Psoas muscle (tissue), 8 donors: Measurements from ENCODE around the gene TMUB1. TPM values are rescaled to one million over a fixed set of nuclear protein-coding genes. Genes with fewer than 3 reads are reported as not detected.

Experiments used
- ATAC-seq, 4 donors: fragments of 200-7000 bp; cut with Tn5 transposase; one replicate each; pipeline ENCODE4 v1.9.1; 2020; ENCODE audit warnings: moderate library complexity in 3 of 4, mild to moderate bottlenecking in 2 of 4
- DNase-seq, 2 donors: peaks; one replicate each; pipeline ENCODE4 v3.0.0-alpha.2; 2020
- H3K27ac ChIP-seq: fragments of 200-600 bp; one replicate; pipeline ENCODE4 v1.8.0; 2022
- H3K27me3 ChIP-seq, 3 donors: fragments of 200-600 bp in 1 of 3; one replicate each; pipeline versions ENCODE4 v1.6.1 to v1.8.0; 2013 to 2022; ENCODE audit warnings: low read length in 2 of 3, mild to moderate bottlenecking in 2 of 3, moderate library complexity in 1 of 3; ENCODE audit not compliant: insufficient read depth in 3 of 3
- H3K36me3 ChIP-seq, 2 donors: fragments of 200-600 bp in 1 of 2; one replicate each; pipeline versions ENCODE4 v1.6.1 to v1.8.0; 2013 to 2022; ENCODE audit warnings: low read depth in 1 of 2, mild to moderate bottlenecking in 1 of 2, moderate library complexity in 1 of 2; ENCODE audit not compliant: insufficient read depth in 1 of 2
- H3K4me1 ChIP-seq: fragments of 200-600 bp; one replicate; pipeline ENCODE4 v1.8.0; 2022
- H3K4me3 ChIP-seq: fragments of 200-600 bp; one replicate; pipeline ENCODE4 v1.8.0; 2022; ENCODE audit warnings: mild to moderate bottlenecking
- H3K9me3 ChIP-seq: fragments of 200-600 bp; one replicate; pipeline ENCODE4 v1.8.0; 2022
- WGBS, 3 donors: extraction: QIAGEN DNeasy Blood & Tissue Kit; methylation state at CpG; one replicate each; pipeline versions ENCODE4 v1.1.6 to v1.1.7; 2013; 5-methylcytosine and 5-hydroxymethylcytosine counted together
- intact Hi-C, 2 donors: fragments of 100-400 bp; cut with DNase I; formaldehyde crosslinking; loops; one replicate each; pipeline versions ENCODE4 v1.11.0 to v1.14.2; 2022
- polyA plus RNA-seq, 3 donors: library from polyadenylated mRNA; stranded (reverse); fragments of 200-250 nt; gene quantifications; one replicate each; pipeline ENCODE4 v1.2.3, GENCODE V29; 2013
- total RNA-seq, 4 donors: library from RNA; stranded (reverse); fragmentation: NEBNext Ultra II Directional in 2 of 4; extraction: Animal tissue kit (Norgen Biotek cat#: 25700) in 2 of 4; gene quantifications; one replicate each; pipeline versions ENCODE4 v1.2.1 to v1.2.4, GENCODE V29; 2021 to 2023
- TF ChIP-seq, protein P1 (sequence below): fragments of 200-600 bp; IDR thresholded peaks from one replicate; pipeline ENCODE4 v1.8.0; 2022; ENCODE audit warnings: antibody characterized with exemption
- donor health status: healthy with polysubstance abuse.
- donor health status: DM: no; HTN: no; CAD: no; lungs with moderate emphysema.
- donor health status: Bipolar disorder and iron deficiency.
- donor health status: healthy.
- donor health status: DM: yes; HTN: yes; CAD: no.
- donor health status: DM: no; HTN: no; CAD: no.
- donor health status: DM: no; HTN: no; CAD: no.
- donor health status: DM: yes; HTN: yes; CAD: no.

TMUB1 gene
- total and polyA plus RNA-seq, 7 donors: 41.7 to 121 (median 55.5) TPM

DNA sequence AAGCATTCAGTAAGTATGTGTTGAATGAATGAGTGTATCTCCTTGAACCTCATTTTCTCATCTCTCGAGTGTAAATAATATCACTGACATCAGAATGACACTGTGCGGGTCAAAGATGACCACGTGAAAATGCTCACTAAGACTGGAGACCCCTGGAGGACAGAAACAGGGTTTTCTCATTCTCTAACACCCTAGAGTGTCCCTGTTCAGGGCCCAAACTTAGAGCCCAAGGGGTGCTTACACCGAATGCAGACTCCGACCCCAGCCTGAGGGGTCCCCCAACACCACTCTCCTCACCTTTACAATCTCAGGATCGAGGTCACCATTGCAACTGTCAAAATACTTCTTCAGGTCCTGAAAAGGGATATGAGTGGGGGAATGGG, 27.0 kb downstream of the TMUB1 start:
- no peak overlapping the region for H3K4me3 ChIP-seq
- peaks cover 0 to 2% (median 0%) of the 10 kb centered on the region in 3 donors for H3K27me3 ChIP-seq
- TF ChIP-seq, protein P1, sequence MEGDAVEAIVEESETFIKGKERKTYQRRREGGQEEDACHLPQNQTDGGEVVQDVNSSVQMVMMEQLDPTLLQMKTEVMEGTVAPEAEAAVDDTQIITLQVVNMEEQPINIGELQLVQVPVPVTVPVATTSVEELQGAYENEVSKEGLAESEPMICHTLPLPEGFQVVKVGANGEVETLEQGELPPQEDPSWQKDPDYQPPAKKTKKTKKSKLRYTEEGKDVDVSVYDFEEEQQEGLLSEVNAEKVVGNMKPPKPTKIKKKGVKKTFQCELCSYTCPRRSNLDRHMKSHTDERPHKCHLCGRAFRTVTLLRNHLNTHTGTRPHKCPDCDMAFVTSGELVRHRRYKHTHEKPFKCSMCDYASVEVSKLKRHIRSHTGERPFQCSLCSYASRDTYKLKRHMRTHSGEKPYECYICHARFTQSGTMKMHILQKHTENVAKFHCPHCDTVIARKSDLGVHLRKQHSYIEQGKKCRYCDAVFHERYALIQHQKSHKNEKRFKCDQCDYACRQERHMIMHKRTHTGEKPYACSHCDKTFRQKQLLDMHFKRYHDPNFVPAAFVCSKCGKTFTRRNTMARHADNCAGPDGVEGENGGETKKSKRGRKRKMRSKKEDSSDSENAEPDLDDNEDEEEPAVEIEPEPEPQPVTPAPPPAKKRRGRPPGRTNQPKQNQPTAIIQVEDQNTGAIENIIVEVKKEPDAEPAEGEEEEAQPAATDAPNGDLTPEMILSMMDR: no peak
- WGBS, 3 donors: 82 to 90% (median 87%) methylated on average over 6 of the region's 6 CpGs
- intact Hi-C loops: no loop called here
- H3K9me3 ChIP-seq: no peaks in the 10 kb centered on the region
- peaks cover 24% of the 10 kb centered on the region for H3K4me1 ChIP-seq
- H3K36me3 ChIP-seq: no peaks in the 10 kb centered on the region
- H3K27ac ChIP-seq: no peak overlapping the region
- DNase-seq: no peak
- ATAC-seq: no peak

DNA sequence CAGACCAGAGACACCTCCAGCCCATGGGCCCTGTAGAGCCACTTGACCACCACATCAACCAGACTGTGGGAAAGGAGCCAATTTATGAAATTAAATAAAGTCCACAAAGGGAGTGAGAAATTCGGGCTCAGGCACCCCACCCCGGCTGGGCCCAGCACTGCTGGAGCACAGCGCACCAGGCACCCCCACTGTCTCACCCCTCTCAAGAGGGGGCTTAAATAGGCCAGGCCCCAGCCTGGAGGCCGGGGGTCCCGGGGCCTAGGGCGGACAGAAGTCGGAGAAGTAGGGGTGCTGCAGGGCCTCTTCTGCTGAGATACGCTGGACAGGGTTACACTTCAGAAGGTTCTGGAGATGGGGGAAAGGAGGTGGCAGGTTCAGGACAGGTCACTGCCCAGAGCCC, 29.5 kb downstream of the TMUB1 start:
- WGBS, 3 donors: 89 to 94% (median 91%) methylated on average over 8 of the region's 8 CpGs

GRCh38 chr7:151053096-151053495, 30.2 kb downstream of the TMUB1 start:
- DNase-seq (no peak), ATAC-seq (no peak)
- TF ChIP-seq, protein P1: no peak
- peaks cover 0 to 2% (median 0%) of the 10 kb centered on the region in 3 donors for H3K27me3 ChIP-seq
- no peaks in the 10 kb centered on the region for H3K36me3 ChIP-seq
- H3K4me3 ChIP-seq: no peak overlapping the region
- peaks cover 9% of the 10 kb centered on the region for H3K4me1 ChIP-seq
- H3K27ac ChIP-seq: no peak overlapping the region
- intact Hi-C loops: no loop called here
- H3K9me3 ChIP-seq: no peaks in the 10 kb centered on the region
- 71 to 80% (median 78%) methylated on average over 4 of the region's 4 CpGs for WGBS, 3 donors

More for the DNA sequence above, 29.5 kb downstream of the TMUB1 start:
- peaks cover 0 to 2% (median 0%) of the 10 kb centered on the region in 3 donors for H3K27me3 ChIP-seq
- H3K36me3 ChIP-seq: no peaks in the 10 kb centered on the region
- ATAC-seq (no peak), DNase-seq (no peak)
- no peaks in the 10 kb centered on the region for H3K9me3 ChIP-seq
- TF ChIP-seq, protein P1: no peak
- intact Hi-C loops: no loop called here
- H3K27ac ChIP-seq: no peak overlapping the region
- H3K4me3 ChIP-seq: no peak overlapping the region
- H3K4me1 ChIP-seq: peaks cover 13% of the 10 kb centered on the region

DNA sequence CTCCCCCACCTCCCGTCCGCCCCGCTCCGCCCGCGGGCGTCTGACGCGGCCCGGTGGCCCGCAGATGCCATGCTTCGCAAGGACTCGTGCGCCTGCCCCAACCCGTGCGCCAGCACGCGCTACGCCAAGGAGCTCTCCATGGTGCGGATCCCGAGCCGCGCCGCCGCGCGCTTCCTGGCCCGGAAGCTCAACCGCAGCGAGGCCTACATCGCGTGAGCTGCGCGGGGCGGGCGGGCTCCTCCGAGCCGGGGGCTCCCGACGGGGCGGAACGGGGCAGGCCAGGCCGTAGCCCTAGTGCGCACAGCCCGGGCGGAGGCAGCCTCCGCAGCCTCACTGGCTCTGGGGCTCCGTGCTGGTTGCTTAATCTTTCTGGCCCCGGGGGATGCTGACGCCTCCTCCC, 32.2 kb downstream of the TMUB1 start:
- no peak overlapping the region for H3K27ac ChIP-seq
- intact Hi-C loops: no loop called here
- ATAC-seq (peak; percentile 63 to 74 (median 72)), DNase-seq (peak; percentile 60 to 82)
- peak overlapping the region; percentile 22 for H3K4me3 ChIP-seq
- H3K4me1 ChIP-seq: no peaks in the 10 kb centered on the region
- 1 to 4% (median 3%) methylated on average over 45 to 50 of the region's 50 CpGs for WGBS, 3 donors
- H3K36me3 ChIP-seq: peaks cover 0 to 6% of the 10 kb centered on the region in 2 donors
- H3K9me3 ChIP-seq: no peaks in the 10 kb centered on the region
- peaks cover 0 to 2% (median 0%) of the 10 kb centered on the region in 3 donors for H3K27me3 ChIP-seq
- TF ChIP-seq, protein P1: no peak

GRCh38 chr7:151048911-151049463, 34.3 kb downstream of the TMUB1 start:
- Histone ChIP-seq H3K27me3 (peaks cover 0 to 2% (median 0%) of the 10 kb centered on the region in 3 donors), H3K4me3 (no peak overlapping the region), H3K4me1 (no peaks in the 10 kb centered on the region), H3K9me3 (no peaks in the 10 kb centered on the region), H3K27ac (no peak overlapping the region), H3K36me3 (peaks cover 0 to 23% of the 10 kb centered on the region in 2 donors)
- ATAC-seq (no peak), DNase-seq (no peak)
- TF ChIP-seq, protein P1: no peak
- intact Hi-C loops: no loop called here
- 83 to 87% (median 86%) methylated on average over 33 to 38 of the region's 38 CpGs for WGBS, 3 donors
